Transverse colon (tissue), 4 donors: ENCODE measurements around the gene DDX4.

Source experiments
- CTCF ChIP-seq, 5 experiments: fragments of 200-600 bp in 3 of 5; fragments of 450-650 bp in 2 of 5; sonication (generic) in 3 of 5; IDR thresholded peaks; 1 replicate in 2 of 5; 2 replicates in 3 of 5; pipeline ENCODE4 v1.5.1; 2016 to 2017; ENCODE audit warnings: antibody characterized with exemption in 5 of 5, inconsistent platforms in 3 of 5, mild to moderate bottlenecking in 2 of 5, moderate library complexity in 1 of 5
- POLR2A ChIP-seq: fragments of 450-650 bp; IDR thresholded peaks from one replicate; pipeline ENCODE4 v1.6.1; 2016; ENCODE audit warnings: antibody characterized with exemption, mild to moderate bottlenecking, moderate library complexity
- POLR2AphosphoS5 ChIP-seq, 3 donors: sonication (generic); formaldehyde crosslinking; IDR thresholded peaks; one replicate each; pipeline ENCODE4 v1.6.1; 2016; ENCODE audit warnings: antibody characterized with exemption in 3 of 3

DNA sequence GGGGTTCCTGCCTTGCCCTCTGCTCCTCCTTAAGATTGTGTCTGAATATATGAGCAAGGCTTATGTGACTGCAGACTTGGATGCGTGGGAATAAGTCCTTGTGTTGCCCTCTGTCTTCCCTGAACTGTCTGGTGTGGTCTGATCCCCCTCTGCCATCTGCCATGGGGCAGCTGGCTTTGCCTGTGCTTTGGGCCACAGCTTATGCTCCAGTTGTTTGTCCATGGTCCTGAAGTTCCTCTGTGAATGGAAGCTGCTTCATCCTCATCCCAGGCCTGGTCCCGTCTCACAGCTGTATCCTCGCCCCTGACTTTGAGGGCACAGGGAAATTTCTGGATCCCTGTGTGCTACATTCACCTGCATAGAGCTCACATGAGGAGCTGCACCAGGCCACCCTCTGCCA, 128.0 kb downstream of the DDX4 start:
- no peak for TF ChIP-seq CTCF (IDR thresholded peaks at IDR 0.05)
- TF ChIP-seq POLR2AphosphoS5 (IDR thresholded peaks at IDR 0.05): no peak
- TF ChIP-seq POLR2A: no peak
